Measurements from ENCODE around the gene IKZF4. TPM values are rescaled to one million over a fixed set of nuclear protein-coding genes. Genes with fewer than 3 reads are reported as not detected.

IKZF4 gene
- total RNA-seq, 1 donor from 2014 or later: 6.9 TPM

GRCh38 chr12:56038022-56038655 is 17.3 kb downstream of the IKZF4 start:
- TF ChIP-seq EZH2 (IDR thresholded peaks at IDR 0.05; ENCODE audit: insufficient read depth, low read length): no peak
- no peak for TF ChIP-seq CTCF (IDR thresholded peaks at IDR 0.05; ENCODE audit: insufficient read depth, low read depth, low read length)
- peaks cover 7% of the 10 kb centered on the region for H3K36me3 ChIP-seq (ENCODE audit: insufficient read depth, low read length)
- Mint-ChIP-seq H3K4me1 (ENCODE audit: low read depth, unreplicated experiment) (peaks cover 2% of the 10 kb centered on the region), H3K9me3 (ENCODE audit: unreplicated experiment) (no peaks in the 10 kb centered on the region), H3K27me3 (ENCODE audit: low read depth, unreplicated experiment) (no peaks in the 10 kb centered on the region), H3K4me3 (ENCODE audit: unreplicated experiment) (no peak overlapping the region), H3K27ac (ENCODE audit: unreplicated experiment) (no peak overlapping the region), H3K36me3 (ENCODE audit: low read depth, unreplicated experiment) (peaks cover 6% of the 10 kb centered on the region)
- no peak overlapping the region for H3K9ac ChIP-seq (ENCODE audit: low read length)
- no peak overlapping the region for H3K27ac ChIP-seq (ENCODE audit: low read depth, low read length)
- DNase-seq (ENCODE audit: low read depth) (no peak), FAIRE-seq (no peak)
- H3K4me2 ChIP-seq (ENCODE audit: low read length): no peak overlapping the region
- H4K20me1 ChIP-seq (ENCODE audit: insufficient read depth, low read length): peaks cover 11% of the 10 kb centered on the region
- peaks cover 16% of the 10 kb centered on the region for H3K79me2 ChIP-seq (ENCODE audit: insufficient read depth, low read length)
- H3K4me3 ChIP-seq (ENCODE audit: insufficient read depth, low read depth, low read length): no peak overlapping the region
- no peaks in the 10 kb centered on the region for H3K27me3 ChIP-seq (ENCODE audit: insufficient read depth, low read length)
- H3K4me1 ChIP-seq (ENCODE audit: insufficient read depth, low read length): peaks cover 11% of the 10 kb centered on the region
- no peak overlapping the region for H2AFZ ChIP-seq (ENCODE audit: low read depth, low read length)
- H3K9me3 ChIP-seq (ENCODE audit: insufficient read depth, low read depth, low read length): no peaks in the 10 kb centered on the region

- no peak for FAIRE-seq
Measured at GRCh38 chr12:56040151-56040550, 19.3 kb downstream of the IKZF4 start.

More at GRCh38 chr12:56040151-56040550, 19.3 kb downstream of the IKZF4 start:
- Histone ChIP-seq H3K79me2 (ENCODE audit: insufficient read depth, low read length) (peaks cover 32% of the 10 kb centered on the region), H3K4me3 (ENCODE audit: insufficient read depth, low read depth, low read length) (no peak overlapping the region), H3K36me3 (ENCODE audit: insufficient read depth, low read length) (peaks cover 23% of the 10 kb centered on the region), H2AFZ (ENCODE audit: low read depth, low read length) (no peak overlapping the region), H3K9me3 (ENCODE audit: insufficient read depth, low read depth, low read length) (no peaks in the 10 kb centered on the region), H4K20me1 (ENCODE audit: insufficient read depth, low read length) (peaks cover 28% of the 10 kb centered on the region), H3K9ac (ENCODE audit: low read length) (no peak overlapping the region), H3K4me2 (ENCODE audit: low read length) (no peak overlapping the region), H3K4me1 (ENCODE audit: insufficient read depth, low read length) (peaks cover 17% of the 10 kb centered on the region), H3K27me3 (ENCODE audit: insufficient read depth, low read length) (no peaks in the 10 kb centered on the region), H3K27ac (ENCODE audit: low read depth, low read length) (no peak overlapping the region)
- H3K36me3 Mint-ChIP-seq (ENCODE audit: low read depth, unreplicated experiment): peaks cover 5% of the 10 kb centered on the region
- H3K27me3 Mint-ChIP-seq (ENCODE audit: low read depth, unreplicated experiment): no peaks in the 10 kb centered on the region
- peaks cover 10% of the 10 kb centered on the region for H3K4me1 Mint-ChIP-seq (ENCODE audit: low read depth, unreplicated experiment)
- no peak overlapping the region for H3K27ac Mint-ChIP-seq (ENCODE audit: unreplicated experiment)
- H3K9me3 Mint-ChIP-seq (ENCODE audit: unreplicated experiment): no peaks in the 10 kb centered on the region
- TF ChIP-seq EZH2 (IDR thresholded peaks at IDR 0.05; ENCODE audit: insufficient read depth, low read length) (no peak), CTCF (IDR thresholded peaks at IDR 0.05; ENCODE audit: insufficient read depth, low read depth, low read length) (no peak)
- H3K4me3 Mint-ChIP-seq (ENCODE audit: unreplicated experiment): no peak overlapping the region
- DNase-seq (ENCODE audit: low read depth): no peak

Measured in astrocyte (in vitro differentiated cells and primary cell).